Gastroesophageal sphincter (tissue), 3 donors: Measurements from ENCODE around the gene LARP6.

Experiments
- CTCF ChIP-seq, 4 experiments: fragments of 200-600 bp in 2 of 4; fragments of 450-650 bp in 2 of 4; sonication (generic) in 1 of 4; IDR thresholded peaks; one replicate each; pipeline ENCODE4 v1.5.1; 2017 to 2019; ENCODE audit warnings: antibody characterized with exemption in 4 of 4, mild to moderate bottlenecking in 2 of 4, moderate library complexity in 2 of 4
- EP300 ChIP-seq: sonication (generic); formaldehyde crosslinking; IDR thresholded peaks from one replicate; pipeline ENCODE4 v1.6.1; 2017; ENCODE audit warnings: antibody characterized with exemption, mild to moderate bottlenecking
- POLR2A ChIP-seq, 2 donors: fragments of 450-650 bp; IDR thresholded peaks; one replicate each; pipeline ENCODE4 v1.6.1; 2017; ENCODE audit warnings: antibody characterized with exemption in 2 of 2, mild to moderate bottlenecking in 2 of 2, moderate library complexity in 1 of 2
- POLR2AphosphoS5 ChIP-seq: sonication (generic); formaldehyde crosslinking; IDR thresholded peaks from one replicate; pipeline ENCODE4 v1.6.1; 2017; ENCODE audit warnings: antibody characterized with exemption

- TF ChIP-seq CTCF (IDR thresholded peaks at IDR 0.05) (no peak), POLR2A (IDR thresholded peaks at IDR 0.05) (no peak), EP300 (no peak), POLR2AphosphoS5 (peak; percentile 71)
Measured at GRCh38 chr15:70867911-70868467, 14.0 kb upstream of the LARP6 start.
